NCI-H2029 treated with DMSO at 0.1 percent for 48 hours (cell line): ENCODE measurements around the gene TSKS.

Source experiments
- DNase-seq: peaks from one replicate; lab custom pipeline; 2025; lab: John Stamatoyannopoulos, UW

The TSKS gene

DNA sequence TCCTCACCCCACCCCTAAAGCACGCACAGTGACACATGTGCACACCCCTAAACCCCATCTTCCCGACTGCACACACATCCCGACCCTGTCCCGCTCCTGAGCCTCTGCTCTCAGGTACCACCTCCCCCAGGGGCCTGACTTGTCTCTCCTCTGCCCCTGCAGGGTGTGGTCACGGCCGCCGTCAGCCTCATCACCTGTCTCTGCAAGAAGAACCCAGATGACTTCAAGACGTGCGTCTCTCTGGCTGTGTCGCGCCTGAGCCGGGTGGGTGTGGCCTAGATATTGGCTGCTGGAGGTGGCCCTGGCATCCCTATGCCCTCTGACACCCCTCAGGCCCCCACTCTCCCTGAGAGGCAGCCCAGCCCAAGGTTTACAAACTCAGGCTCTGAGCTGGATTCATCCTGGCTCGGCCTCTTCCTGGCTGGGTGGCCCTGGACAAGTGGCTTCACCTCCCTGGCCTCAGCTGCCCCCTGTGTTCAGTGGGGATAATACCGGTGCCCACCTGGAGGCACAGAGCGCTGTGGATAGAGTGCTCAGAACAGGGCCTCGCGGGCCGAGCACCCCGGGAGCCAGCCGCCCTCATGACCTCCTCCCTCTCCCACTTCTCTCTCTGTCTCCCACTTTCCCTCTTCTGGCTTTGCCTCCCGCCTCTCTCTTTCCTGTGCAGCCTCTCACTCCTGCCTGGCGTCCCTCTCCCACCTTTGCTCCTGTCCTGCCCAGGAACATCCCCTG, 29.9 kb upstream of the TSKS start:
- DNase-seq: no peak

GRCh38 chr19:49791776-49792445, 28.8 kb upstream of the TSKS start:
- DNase-seq: no peak

- no peak for DNase-seq
Observed at GRCh38 chr19:49790866-49791265, 27.8 kb upstream of the TSKS start.

DNA sequence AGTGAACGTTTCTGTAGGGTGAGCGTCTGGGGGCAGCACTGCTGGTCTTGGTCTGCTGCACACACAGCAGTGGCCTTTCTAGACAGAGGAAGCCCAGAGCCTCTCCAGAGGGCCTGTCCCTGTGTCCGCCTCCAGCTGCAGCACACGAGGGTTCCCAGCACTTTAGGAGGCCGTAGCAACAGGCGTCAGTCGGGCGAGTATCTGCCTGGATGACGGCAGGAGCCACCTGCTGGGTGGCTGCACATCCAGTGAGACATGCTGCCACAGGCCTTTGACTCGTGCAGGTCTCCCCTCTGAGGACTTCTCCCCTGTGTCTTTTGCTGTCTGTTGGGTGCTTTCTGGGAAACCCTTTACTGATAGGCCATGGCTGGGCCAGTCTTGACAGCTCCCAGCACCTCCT, 25.8 kb upstream of the TSKS start:
- no peak for DNase-seq

DNA sequence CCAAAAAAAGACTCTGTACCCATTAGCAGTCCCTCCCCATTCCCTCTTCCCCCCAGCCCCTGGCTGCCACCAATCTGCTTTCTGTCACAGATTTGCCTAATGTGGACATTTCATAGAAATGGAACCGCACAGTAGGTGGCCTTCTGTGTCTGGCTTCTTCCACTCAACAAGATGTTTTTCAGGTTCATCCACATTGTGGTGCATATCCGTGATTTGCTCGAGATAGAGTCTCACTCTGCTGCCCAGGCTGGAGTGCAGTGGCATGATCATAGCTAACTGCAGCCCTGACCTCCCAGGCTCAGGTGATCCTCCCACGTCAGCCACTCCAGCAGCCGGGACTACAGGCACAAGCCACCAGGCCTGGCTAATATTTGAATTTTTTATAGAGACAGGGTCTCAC, 24.6 kb upstream of the TSKS start:
- DNase-seq: no peak

DNA sequence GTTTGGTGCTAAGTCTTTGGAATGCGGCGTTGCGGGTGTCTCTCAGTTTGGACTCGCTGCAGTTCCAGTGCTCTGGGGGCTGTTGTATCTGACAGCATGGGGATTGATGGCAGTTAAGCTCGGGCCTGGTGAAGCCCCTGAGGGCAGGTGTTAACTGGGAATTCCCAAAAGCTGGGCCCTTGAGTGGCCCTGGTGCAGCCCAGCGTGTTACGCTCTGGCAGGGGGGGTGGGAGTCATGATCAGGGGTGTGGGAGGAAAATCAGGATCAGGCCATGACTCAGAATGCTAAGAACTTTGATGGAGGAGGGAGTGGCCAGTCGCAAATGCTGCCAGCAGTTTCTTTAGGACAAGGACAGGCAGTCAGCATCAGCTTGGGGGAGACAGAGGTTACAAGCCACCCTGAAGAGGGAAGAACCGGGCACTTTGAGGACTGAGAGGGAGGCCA, 23.3 kb upstream of the TSKS start:
- no peak for DNase-seq

GRCh38 chr19:49782515-49782914, 19.4 kb upstream of the TSKS start:
- DNase-seq: no peak

- DNase-seq: no peak
Observed at GRCh38 chr19:49781394-49781793, 18.3 kb upstream of the TSKS start.

- DNase-seq: no peak
Observed at GRCh38 chr19:49780861-49781260, 17.8 kb upstream of the TSKS start.

- no peak for DNase-seq
Observed at GRCh38 chr19:49779731-49780555, 16.8 kb upstream of the TSKS start.

- DNase-seq: no peak
Observed at GRCh38 chr19:49776371-49776764, 13.3 kb upstream of the TSKS start.

- DNase-seq: no peak
Observed at GRCh38 chr19:49775742-49776370, 12.8 kb upstream of the TSKS start.

- no peak for DNase-seq
Observed at GRCh38 chr19:49774969-49775368, 11.9 kb upstream of the TSKS start.

- DNase-seq: no peak
Observed at GRCh38 chr19:49773663-49774350, 10.7 kb upstream of the TSKS start.

DNA sequence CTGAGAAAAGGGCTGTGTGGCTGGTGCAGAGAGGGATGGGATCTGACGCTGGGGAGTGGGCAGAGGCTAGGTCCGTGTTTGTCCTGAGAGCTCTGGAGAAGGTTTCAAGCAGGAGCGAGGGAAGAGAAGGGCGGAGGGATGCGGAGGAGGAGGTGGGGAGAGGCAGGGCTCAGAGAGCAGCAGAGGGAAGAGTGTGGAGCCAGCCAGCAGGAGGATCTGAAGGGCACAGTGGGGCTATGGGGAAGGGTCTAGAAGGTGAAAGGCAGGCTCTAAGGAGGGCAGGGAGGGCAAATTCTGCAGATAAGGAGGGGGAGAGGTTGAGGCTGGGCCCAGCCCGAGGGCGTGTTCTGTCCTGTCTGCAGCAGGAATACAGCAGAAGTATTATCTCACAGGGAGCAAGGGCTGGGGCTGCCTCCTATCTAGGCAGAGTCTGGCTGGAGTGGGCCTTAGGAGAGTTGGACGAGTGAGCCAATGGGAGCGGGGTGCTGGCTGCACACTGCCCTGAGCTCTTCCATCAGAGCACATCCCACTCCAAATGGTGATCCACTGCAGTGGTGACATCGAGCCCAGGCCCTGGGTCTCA, 9.8 kb upstream of the TSKS start:
- DNase-seq: no peak

- no peak for DNase-seq
Observed at GRCh38 chr19:49771674-49772139, 8.6 kb upstream of the TSKS start.

GRCh38 chr19:49770529-49770928, 7.4 kb upstream of the TSKS start:
- no peak for DNase-seq

GRCh38 chr19:49767967-49768581, 5.0 kb upstream of the TSKS start:
- no peak for DNase-seq

DNA sequence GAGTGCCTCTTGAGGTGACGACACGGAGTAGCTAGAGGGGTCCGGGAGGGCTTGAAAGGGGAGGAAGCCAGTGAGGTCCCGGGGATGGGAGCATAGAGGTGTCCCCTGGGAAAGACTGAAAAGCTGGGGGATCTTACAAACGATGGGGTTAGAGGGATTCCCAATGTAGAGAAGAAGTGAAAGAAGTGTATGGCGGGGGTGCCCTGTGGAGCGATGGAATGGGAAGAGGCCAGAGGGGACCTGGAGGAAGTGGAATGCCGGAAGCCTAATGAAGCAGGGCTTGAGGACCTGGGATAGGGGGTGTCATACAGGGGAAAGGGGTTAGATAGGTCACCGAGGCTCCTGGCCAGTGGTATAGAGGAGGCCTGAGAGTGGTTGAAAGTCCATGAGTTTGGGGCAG, 4.3 kb upstream of the TSKS start:
- no peak for DNase-seq

- no peak for DNase-seq
Observed at GRCh38 chr19:49766930-49767299, 3.8 kb upstream of the TSKS start, which contains the start of gene AP2A1. TSS of gene AP2A1 (plus strand) at chr19:49767001. CDS start at chr19:49767134, 133 bp downstream.
